CD4-positive, alpha-beta T cell (primary cell): Measurements from ENCODE around the gene TGM5. TPM values are rescaled to one million over a fixed set of nuclear protein-coding genes. Genes with fewer than 3 reads are reported as not detected.

Experiments
- ATAC-seq: fragments of 200-7000 bp; cut with Tn5 transposase; one replicate; pipeline ENCODE4 v1.10.0; 2022; ENCODE audit warnings: mild to moderate bottlenecking; ENCODE audit not compliant: poor library complexity
- CTCF ChIA-PET: fragments of 350-600 bp; sonication (Branson Sonifier 250); formaldehyde crosslinking; loops from one replicate; lab custom pipeline; 2021; ENCODE audit warnings: antibody characterized with exemption, inconsistent platforms; lab: Charles Lee
- POLR2A ChIA-PET: fragments of 350-600 bp; sonication (Branson Sonifier 250); formaldehyde crosslinking; loops from one replicate; lab custom pipeline; 2021; ENCODE audit warnings: antibody characterized with exemption, inconsistent platforms; lab: Charles Lee
- DNase-seq, 14 experiments: peaks; one replicate each; pipeline ENCODE4 v3.0.0-alpha.2; 2013 to 2020; ENCODE audit warnings: mixed read lengths in 2 of 14
- H3K27ac ChIP-seq, 2 donors: one replicate each; pipeline versions ENCODE4 v1.5.1 to v1.7.0; 2013; ENCODE audit warnings: low read length in 2 of 2, low read depth in 1 of 2, mild to moderate bottlenecking in 1 of 2
- H3K27me3 ChIP-seq, 2 experiments: 1 replicate in 1 of 2; 2 replicates in 1 of 2; pipeline versions ENCODE4 v1.6.1 to v1.7.0; 2013; ENCODE audit warnings: low read length in 2 of 2, control low read depth in 1 of 2, mild to moderate bottlenecking in 1 of 2, moderate library complexity in 1 of 2; ENCODE audit not compliant: insufficient read depth in 2 of 2, control insufficient read depth in 1 of 2
- H3K36me3 ChIP-seq: one replicate; pipeline ENCODE4 v1.6.1; 2013; ENCODE audit warnings: low read length, control low read depth; ENCODE audit not compliant: insufficient read depth
- H3K4me1 ChIP-seq: one replicate; pipeline ENCODE4 v1.6.1; 2013; ENCODE audit warnings: low read length, control low read depth; ENCODE audit not compliant: insufficient read depth
- H3K4me3 ChIP-seq: one replicate; pipeline ENCODE4 v1.5.1; 2013; ENCODE audit warnings: mild to moderate bottlenecking, low read length, moderate library complexity
- H3K9me3 ChIP-seq, 2 experiments: 1 replicate in 1 of 2; 2 replicates in 1 of 2; pipeline versions ENCODE4 v1.6.1 to v1.7.0; 2013; ENCODE audit warnings: low read length in 2 of 2, mild to moderate bottlenecking in 2 of 2, control low read depth in 1 of 2, moderate library complexity in 1 of 2; ENCODE audit not compliant: control insufficient read depth in 1 of 2, insufficient read depth in 1 of 2
- H3K27ac Mint-ChIP-seq: one replicate; pipeline ENCODE4 v1.8.0; 2020; ENCODE audit warnings: mixed read lengths
- H3K27me3 Mint-ChIP-seq: one replicate; pipeline ENCODE4 v1.8.0; 2021; ENCODE audit warnings: mixed read lengths
- H3K36me3 Mint-ChIP-seq: one replicate; pipeline ENCODE4 v1.8.0; 2021; ENCODE audit warnings: low read depth, mixed read lengths
- H3K4me1 Mint-ChIP-seq: one replicate; pipeline ENCODE4 v1.8.0; 2021; ENCODE audit warnings: low read depth, mixed read lengths
- H3K4me3 Mint-ChIP-seq: one replicate; pipeline ENCODE4 v1.8.0; 2020; ENCODE audit warnings: mild to moderate bottlenecking, mixed read lengths
- H3K9me3 Mint-ChIP-seq: one replicate; pipeline ENCODE4 v1.8.0; 2020; ENCODE audit warnings: mixed read lengths
- CTCF ChIP-seq: fragments of 200-600 bp; IDR thresholded peaks from one replicate; pipeline ENCODE4 v1.8.0; 2022; ENCODE audit warnings: antibody characterized with exemption, mild to moderate bottlenecking
- intact Hi-C, 2 experiments: fragments of 100-400 bp; cut with DNase I in 1 of 2; cut with micrococcal nuclease in 1 of 2; formaldehyde crosslinking; loops; one replicate each; pipeline versions ENCODE4 v1.15.1 to v1.9.0; 2023 to 2025; cut with DNase I, micrococcal nuclease
- total RNA-seq, 174 experiments: library from RNA in 2 of 174; stranded (reverse) in 2 of 174; gene quantifications; one replicate each; pipeline ENCODE4 v1.2.3 and lab custom pipeline; 2021 to 2026

The TGM5 gene
- total RNA-seq, 2 experiments from 2014 or later, result not detected

GRCh38 chr15:43279496-43279895 lies 12.8 kb upstream of the TGM5 start:
- Mint-ChIP-seq H3K9me3 (no peaks in the 10 kb centered on the region), H3K4me3 (no peak overlapping the region), H3K27ac (no peak overlapping the region), H3K27me3 (no peaks in the 10 kb centered on the region), H3K36me3 (no peaks in the 10 kb centered on the region), H3K4me1 (no peaks in the 10 kb centered on the region)
- Histone ChIP-seq H3K4me1 (no peaks in the 10 kb centered on the region), H3K9me3 (no peaks in the 10 kb centered on the region), H3K36me3 (no peaks in the 10 kb centered on the region), H3K27me3 (peaks cover 0 to 2% of the 10 kb centered on the region in 2 experiments), H3K4me3 (no peak overlapping the region), H3K27ac (no peak overlapping the region)
- ChIA-PET CTCF (no interaction called here), POLR2A (no interaction called here)
- no peak for TF ChIP-seq CTCF
- no peak for DNase-seq
- ATAC-seq, result no peak
- intact Hi-C loops, result no loop called here

GRCh38 chr15:43278869-43279268 lies 12.1 kb upstream of the TGM5 start:
- H3K27me3 Mint-ChIP-seq, result no peaks in the 10 kb centered on the region

GRCh38 chr15:43277901-43278300 lies 11.2 kb upstream of the TGM5 start:
- Histone ChIP-seq H3K4me3 (no peak overlapping the region), H3K9me3 (peaks cover 0 to 4% of the 10 kb centered on the region in 2 experiments), H3K4me1 (no peaks in the 10 kb centered on the region), H3K27me3 (peaks cover 0 to 4% of the 10 kb centered on the region in 2 experiments), H3K27ac (no peak overlapping the region), H3K36me3 (no peaks in the 10 kb centered on the region)
- Mint-ChIP-seq H3K4me3 (no peak overlapping the region), H3K4me1 (no peaks in the 10 kb centered on the region), H3K27me3 (peaks cover 4% of the 10 kb centered on the region), H3K36me3 (no peaks in the 10 kb centered on the region), H3K9me3 (no peaks in the 10 kb centered on the region), H3K27ac (no peak overlapping the region)
- CTCF ChIA-PET, result no interaction called here
- DNase-seq (no peak), ATAC-seq (no peak)
- no peak for TF ChIP-seq CTCF
- POLR2A ChIA-PET, result no interaction called here
- intact Hi-C loops, result no loop called here

More at GRCh38 chr15:43278869-43279268, 12.1 kb upstream of the TGM5 start:
- DNase-seq (no peak), ATAC-seq (no peak)
- no peaks in the 10 kb centered on the region for H3K4me1 Mint-ChIP-seq
- Histone ChIP-seq H3K27me3 (peaks cover 0 to 2% of the 10 kb centered on the region in 2 experiments), H3K9me3 (no peaks in the 10 kb centered on the region), H3K4me3 (no peak overlapping the region), H3K4me1 (no peaks in the 10 kb centered on the region), H3K27ac (no peak overlapping the region), H3K36me3 (no peaks in the 10 kb centered on the region)
- intact Hi-C loops, result no loop called here
- CTCF ChIA-PET, result no interaction called here
- no peak overlapping the region for H3K27ac Mint-ChIP-seq
- no peaks in the 10 kb centered on the region for H3K9me3 Mint-ChIP-seq
- TF ChIP-seq CTCF, result no peak
- POLR2A ChIA-PET, result no interaction called here
- no peak overlapping the region for H3K4me3 Mint-ChIP-seq
- H3K36me3 Mint-ChIP-seq, result no peaks in the 10 kb centered on the region
